Measurements from ENCODE around the gene SHFL. TPM values are rescaled to one million over a fixed set of nuclear protein-coding genes. Genes with fewer than 3 reads are reported as not detected.

The SHFL gene
- total RNA-seq, 2 donors from 2014 or later: 15.1 to 21.3 TPM

- H3K4me1 ChIP-seq: no peaks in the 10 kb centered on the region
- no peak overlapping the region for H3K27ac ChIP-seq
- H3K9ac ChIP-seq (ENCODE audit: low read depth in 2 of 2, low read length in 2 of 2): peak overlapping the region in 1 of 2 donors; percentile 12
- no peak for DNase-seq
- no peak for TF ChIP-seq CTCF (IDR thresholded peaks at IDR 0.05)
- no peaks in the 10 kb centered on the region for H3K9me3 ChIP-seq
- H3K4me3 ChIP-seq: no peak overlapping the region
- H3K36me3 ChIP-seq: peaks cover 27% of the 10 kb centered on the region
- H3K27me3 ChIP-seq: no peaks in the 10 kb centered on the region
- intact Hi-C loops (cut with DNase I): no loop called here
Measured at GRCh38 chr19:10113592-10113963, 27.5 kb downstream of the SHFL start.

GRCh38 chr19:10113964-10114650 lies 28.0 kb downstream of the SHFL start:
- Histone ChIP-seq H3K4me3 (no peak overlapping the region), H3K4me1 (no peaks in the 10 kb centered on the region), H3K9ac (ENCODE audit: low read depth in 2 of 2, low read length in 2 of 2) (no peak overlapping the region), H3K9me3 (no peaks in the 10 kb centered on the region), H3K36me3 (peaks cover 27% of the 10 kb centered on the region), H3K27me3 (no peaks in the 10 kb centered on the region), H3K27ac (no peak overlapping the region)
- TF ChIP-seq CTCF (IDR thresholded peaks at IDR 0.05): no peak
- no peak for DNase-seq
- intact Hi-C loops (cut with DNase I): no loop called here

- Histone ChIP-seq H3K27ac (no peak overlapping the region), H3K9ac (ENCODE audit: low read depth in 2 of 2, low read length in 2 of 2) (no peak overlapping the region), H3K9me3 (no peaks in the 10 kb centered on the region), H3K27me3 (no peaks in the 10 kb centered on the region), H3K36me3 (peaks cover 22% of the 10 kb centered on the region), H3K4me3 (no peak overlapping the region), H3K4me1 (no peaks in the 10 kb centered on the region)
- TF ChIP-seq CTCF (IDR thresholded peaks at IDR 0.05): no peak
- intact Hi-C loops (cut with DNase I): no loop called here
- no peak for DNase-seq
Measured at GRCh38 chr19:10114651-10115391, 28.7 kb downstream of the SHFL start.

- peaks cover 16% of the 10 kb centered on the region for H3K36me3 ChIP-seq
- intact Hi-C loops (cut with DNase I): no loop called here
- no peak for TF ChIP-seq CTCF (IDR thresholded peaks at IDR 0.05)
- H3K27me3 ChIP-seq: no peaks in the 10 kb centered on the region
- H3K27ac ChIP-seq: no peak overlapping the region
- no peak overlapping the region for H3K9ac ChIP-seq (ENCODE audit: low read depth in 2 of 2, low read length in 2 of 2)
- H3K4me1 ChIP-seq: no peaks in the 10 kb centered on the region
- H3K9me3 ChIP-seq: no peaks in the 10 kb centered on the region
- DNase-seq: no peak
- H3K4me3 ChIP-seq: no peak overlapping the region
Measured at GRCh38 chr19:10115392-10116084, 29.4 kb downstream of the SHFL start.

GRCh38 chr19:10116085-10116865 lies 30.2 kb downstream of the SHFL start:
- Histone ChIP-seq H3K27ac (no peak overlapping the region), H3K36me3 (peaks cover 9% of the 10 kb centered on the region), H3K9ac (ENCODE audit: low read depth in 2 of 2, low read length in 2 of 2) (no peak overlapping the region), H3K4me3 (no peak overlapping the region), H3K27me3 (no peaks in the 10 kb centered on the region), H3K4me1 (no peaks in the 10 kb centered on the region), H3K9me3 (no peaks in the 10 kb centered on the region)
- DNase-seq: no peak
- intact Hi-C loops (cut with DNase I): no loop called here
- TF ChIP-seq CTCF (IDR thresholded peaks at IDR 0.05): no peak
